GM10266 (cell line): ENCODE measurements around the gene PIP5K1A.
A peak's percentile ranks its signal among the peaks of the same experiment; 100 is the strongest.

Source experiments
- DNase-seq: peaks from one replicate; pipeline ENCODE4 v3.0.0; 2012; ENCODE audit errors: extremely low spot score
- CTCF ChIP-seq: IDR thresholded peaks from 2 replicates; pipeline ENCODE4 v1.5.1; 2012; ENCODE audit warnings: mild to moderate bottlenecking, low read depth; ENCODE audit not compliant: control insufficient read depth, insufficient read depth; ENCODE audit errors: missing control alignments

PIP5K1A gene

GRCh38 chr1:151164732-151165280, 33.5 kb upstream of the PIP5K1A start:
- no peak for DNase-seq
- TF ChIP-seq CTCF: no peak

- DNase-seq: no peak
- TF ChIP-seq CTCF: no peak
These were observed 33.0 kb upstream of the PIP5K1A start for GRCh38 chr1:151165281-151165737.

DNA sequence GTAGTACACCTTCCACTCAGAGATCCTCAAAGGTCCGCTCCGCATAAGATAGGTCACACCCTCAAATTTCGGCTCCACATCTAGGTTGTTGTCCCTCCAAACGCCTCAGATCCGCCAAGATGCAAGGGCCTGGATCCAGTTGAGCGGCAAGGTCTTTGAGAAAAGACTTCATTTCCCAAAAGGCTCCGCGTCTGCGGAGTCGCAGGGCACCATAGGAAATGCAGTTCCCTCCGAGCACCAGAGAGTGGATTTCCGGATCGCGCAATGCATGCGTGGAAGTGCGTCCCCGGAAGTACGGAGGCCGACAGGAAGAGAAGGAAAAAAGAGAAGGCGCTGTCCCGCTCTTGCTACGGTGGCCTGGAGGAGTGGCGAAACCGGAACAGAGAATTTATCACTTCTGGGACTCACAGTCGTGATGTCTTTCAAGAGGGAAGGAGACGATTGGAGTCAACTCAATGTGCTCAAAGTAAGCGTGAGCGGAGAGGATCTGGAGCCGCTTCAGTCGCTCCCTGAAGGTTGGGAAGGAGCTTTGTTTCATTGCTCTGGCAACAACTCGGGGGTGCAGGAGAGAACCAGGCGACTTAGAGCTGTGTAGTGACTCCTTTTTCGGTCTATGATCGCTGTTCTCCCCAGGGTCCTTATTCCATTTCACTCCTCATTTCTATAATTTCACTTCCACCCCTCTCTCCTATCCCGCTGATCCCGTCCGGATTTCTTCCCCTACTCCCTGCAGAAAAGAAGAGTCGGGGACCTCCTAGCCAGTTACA, 32.4 kb upstream of the PIP5K1A start, which contains the start of the genes LYSMD1 and SCNM1:
Gene LYSMD1 (minus strand): TSS at position 165 of the 767 bp plus-strand sequence. CDS start 644 bp downstream, outside the sequence.
Gene SCNM1 (plus strand): TSS at position 407 of the 767 bp plus-strand sequence. CDS start 9 bp downstream, at position 416.
- TF ChIP-seq CTCF: no peak
- peak; percentile 89 for DNase-seq

DNA sequence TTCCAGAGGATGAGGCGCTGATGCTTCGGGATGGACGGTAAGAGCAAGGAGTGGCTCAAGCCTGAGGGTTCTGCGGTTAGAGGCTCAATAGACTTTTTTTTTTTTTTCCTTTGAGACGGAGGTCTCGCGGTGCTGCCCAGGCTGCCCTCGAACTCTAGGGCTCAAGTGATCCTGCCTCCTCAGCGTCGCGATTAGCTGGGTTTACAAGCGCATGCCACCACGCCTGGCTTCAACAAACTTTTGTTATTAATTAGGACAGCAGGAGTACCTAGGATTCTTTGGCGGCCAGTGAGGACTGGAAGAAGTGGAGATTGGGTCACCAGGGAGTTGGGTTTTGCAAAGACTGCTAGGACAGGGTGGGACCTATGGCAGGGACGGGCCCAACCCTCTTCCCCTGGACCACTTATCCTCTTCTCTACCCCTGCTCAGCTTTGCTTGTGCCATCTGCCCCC, 31.8 kb upstream of the PIP5K1A start:
- TF ChIP-seq CTCF: no peak
- DNase-seq: no peak

DNA sequence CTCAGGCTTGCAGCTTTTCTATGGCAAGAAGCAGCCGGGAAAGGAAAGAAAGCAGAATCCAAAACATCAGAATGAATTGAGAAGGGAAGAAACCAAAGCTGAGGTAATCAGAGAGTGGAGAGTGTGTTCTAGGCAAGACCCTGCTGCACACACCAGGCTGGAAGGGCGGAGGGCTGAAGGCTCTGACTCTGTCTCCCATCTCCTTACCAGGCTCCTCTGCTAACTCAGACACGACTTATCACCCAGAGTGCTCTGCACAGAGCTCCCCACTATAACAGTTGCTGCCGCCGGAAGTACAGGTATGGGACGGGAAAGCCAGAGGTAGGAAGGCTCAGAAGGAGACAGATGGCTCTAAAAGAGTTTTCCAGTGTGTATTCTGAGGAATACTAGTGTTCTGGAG, 31.2 kb upstream of the PIP5K1A start:
- no peak for TF ChIP-seq CTCF
- no peak for DNase-seq

GRCh38 chr1:151171190-151171589, 27.2 kb upstream of the PIP5K1A start:
- TF ChIP-seq CTCF: no peak

More at GRCh38 chr1:151171190-151171589, 27.2 kb upstream of the PIP5K1A start:
- no peak for DNase-seq
